Measurements from ENCODE around the gene DNAH6.

Gene DNAH6

DNA sequence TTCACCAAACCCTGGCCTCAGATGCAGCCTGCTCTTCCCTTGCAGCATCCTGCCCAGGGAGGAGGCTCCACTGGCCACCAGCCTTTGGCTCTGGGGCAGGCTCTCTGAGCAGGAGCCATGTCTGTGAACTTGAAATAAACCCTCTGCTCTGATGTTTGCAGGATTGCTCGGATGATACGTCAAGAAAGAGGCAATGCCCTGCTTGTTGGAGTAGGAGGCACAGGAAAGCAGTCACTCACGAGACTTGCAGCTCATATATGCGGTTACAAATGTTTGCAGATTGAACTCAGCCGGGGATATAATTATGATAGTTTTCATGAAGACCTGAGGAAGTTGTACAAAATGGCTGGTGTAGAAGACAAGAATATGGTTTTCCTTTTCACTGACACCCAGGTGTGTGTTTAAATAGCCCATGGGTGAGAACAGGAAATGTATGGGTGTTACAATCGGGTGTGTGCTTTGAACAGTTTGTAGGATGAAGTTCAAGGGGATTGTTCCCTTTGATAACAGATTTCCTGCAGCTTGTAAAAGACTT lies 177.9 kb downstream of the DNAH6 start:
- no peak for DNase-seq

DNA sequence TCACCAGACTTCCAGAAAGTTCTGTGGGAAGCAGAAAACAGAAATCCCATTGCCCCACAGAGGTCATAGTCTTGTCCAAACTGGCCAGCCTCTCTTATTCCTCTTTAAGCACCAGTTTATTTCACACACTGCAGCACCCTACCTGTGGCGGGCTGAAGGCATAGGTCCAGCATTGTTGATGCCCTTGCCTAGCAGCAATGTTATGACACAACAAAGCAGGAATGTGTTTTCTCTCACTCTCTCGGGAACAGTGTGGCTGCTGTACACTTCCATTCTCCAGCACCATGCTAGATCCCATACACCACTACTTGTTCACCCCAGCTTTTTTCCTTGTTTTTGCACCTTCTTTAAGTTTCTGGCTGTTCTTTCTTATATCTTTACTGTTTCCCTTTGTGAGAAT lies 181.6 kb downstream of the DNAH6 start:
- DNase-seq, result no peak

DNA sequence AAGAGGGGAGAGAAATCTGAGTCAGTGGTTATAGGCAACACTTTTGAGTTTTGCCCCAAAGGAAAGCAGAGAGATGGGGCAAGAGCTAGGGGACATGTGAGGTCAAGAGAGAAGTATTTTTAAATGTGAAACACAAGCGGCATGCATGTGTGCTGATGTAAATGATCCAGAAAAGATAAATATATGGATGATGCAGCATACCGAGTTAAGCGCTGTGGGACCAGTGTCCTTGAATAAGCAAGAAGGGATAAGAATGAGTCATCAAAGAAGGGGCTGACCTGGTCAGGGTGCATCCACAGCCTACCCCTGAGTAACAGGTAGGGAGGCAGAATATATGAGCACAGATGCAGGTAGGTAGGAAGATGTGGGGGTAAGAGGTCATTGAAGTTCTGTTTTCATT lies 183.7 kb downstream of the DNAH6 start:
- no peak for DNase-seq

- DNase-seq, result no peak
Observed at GRCh38 chr2:84701880-84702279, 185.6 kb downstream of the DNAH6 start.

DNA sequence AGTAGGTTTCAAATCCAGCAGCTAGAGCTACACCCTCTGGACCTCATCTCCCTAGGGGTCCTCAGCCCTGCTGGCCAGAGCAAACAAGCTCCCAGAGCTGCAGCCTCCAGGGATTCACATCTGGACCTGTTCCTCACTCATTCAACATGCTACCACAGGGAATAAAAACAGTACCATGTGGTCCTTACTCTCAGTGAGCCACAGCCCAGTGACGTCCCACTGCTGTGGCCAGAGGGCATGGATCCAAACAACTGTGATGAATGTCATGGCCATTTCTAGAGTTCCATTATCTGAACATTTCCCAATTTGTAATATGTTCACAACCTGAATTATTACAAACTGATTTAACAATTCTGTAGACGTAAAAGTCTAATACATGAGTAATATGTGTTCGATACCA lies 186.6 kb downstream of the DNAH6 start:
- no peak for DNase-seq

DNA sequence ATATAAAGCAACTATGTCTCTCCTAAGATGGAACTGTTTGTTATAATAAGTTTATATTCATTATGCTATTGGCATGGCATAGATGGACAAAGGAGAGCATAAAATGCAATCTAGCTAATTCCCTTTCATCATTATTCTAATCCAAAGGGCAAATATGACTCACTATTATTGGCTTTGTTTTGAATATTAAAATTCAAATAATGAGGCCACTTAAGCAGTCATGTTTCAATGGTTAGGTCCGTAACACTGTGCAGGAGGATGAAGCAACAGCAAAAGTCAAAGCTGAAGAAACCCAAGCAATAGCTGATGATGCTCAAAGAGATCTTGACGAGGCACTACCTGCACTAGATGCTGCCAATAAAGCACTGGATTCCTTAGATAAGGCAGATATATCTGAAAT lies 187.5 kb downstream of the DNAH6 start:
- no peak for DNase-seq

GRCh38 chr2:84704505-84705244 lies 188.4 kb downstream of the DNAH6 start:
- no peak for DNase-seq

DNA sequence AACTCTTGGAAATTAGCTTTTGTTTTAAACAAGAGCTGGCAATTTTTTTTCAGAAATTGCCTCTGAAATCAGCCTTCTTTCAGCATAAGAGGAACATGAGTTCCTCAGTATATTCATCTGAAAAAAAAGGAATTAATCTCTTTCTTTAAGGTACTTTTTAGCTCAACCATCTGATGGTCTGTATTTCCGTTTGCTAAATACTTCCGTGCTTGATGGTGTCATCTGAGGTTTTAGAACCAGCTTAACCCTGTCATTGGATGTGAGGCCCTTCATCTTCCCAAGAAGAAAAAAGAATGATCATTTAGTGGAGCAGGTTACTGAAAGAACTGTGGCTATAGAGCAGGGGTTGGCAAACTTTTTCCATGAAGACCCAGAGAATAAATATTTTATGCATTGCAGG lies 189.6 kb downstream of the DNAH6 start:
- DNase-seq, result no peak

- DNase-seq, result no peak
Observed at GRCh38 chr2:84708442-84708841, 192.1 kb downstream of the DNAH6 start.

DNA sequence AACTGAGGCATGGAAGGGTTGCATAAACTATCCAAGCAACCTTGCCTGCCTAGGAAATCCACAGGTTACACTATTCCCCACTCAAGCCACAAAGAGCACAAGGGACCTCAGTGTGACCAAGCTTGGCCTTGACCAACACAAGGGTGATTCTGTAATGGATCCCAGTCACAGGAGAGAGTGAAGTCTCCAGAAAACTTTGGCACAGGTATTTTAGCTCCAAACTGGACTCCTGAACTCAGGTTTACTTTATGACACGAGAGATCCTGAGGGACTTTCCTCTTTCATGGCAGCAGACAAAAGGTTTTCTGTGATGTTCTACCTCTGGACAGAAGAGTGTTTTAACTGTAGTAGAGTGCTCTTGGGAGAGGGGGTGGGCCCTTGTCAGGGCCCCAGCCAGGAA lies 195.4 kb downstream of the DNAH6 start:
- no peak for DNase-seq

DNA sequence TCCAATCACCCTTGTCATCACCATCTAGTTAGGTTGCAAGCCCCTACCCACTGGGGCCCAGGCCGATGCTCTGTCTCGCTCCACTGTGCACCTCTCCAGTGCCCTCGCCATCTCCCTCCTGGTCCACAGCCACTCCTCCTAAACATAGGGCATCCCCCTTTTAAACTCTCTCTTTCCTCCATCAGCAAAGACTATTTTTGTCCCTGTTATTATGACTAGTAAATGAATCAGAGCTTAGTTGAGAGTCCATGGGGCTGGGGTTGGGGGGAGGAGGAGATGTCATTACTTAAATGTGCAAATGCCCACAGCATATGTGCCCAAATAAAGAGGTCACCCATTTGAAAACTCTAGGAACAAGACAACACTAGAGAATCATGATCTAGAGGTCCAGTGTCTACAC lies 197.1 kb downstream of the DNAH6 start:
- no peak for DNase-seq

GRCh38 chr2:84716564-84716963 lies 200.3 kb downstream of the DNAH6 start:
- no peak for DNase-seq

DNA sequence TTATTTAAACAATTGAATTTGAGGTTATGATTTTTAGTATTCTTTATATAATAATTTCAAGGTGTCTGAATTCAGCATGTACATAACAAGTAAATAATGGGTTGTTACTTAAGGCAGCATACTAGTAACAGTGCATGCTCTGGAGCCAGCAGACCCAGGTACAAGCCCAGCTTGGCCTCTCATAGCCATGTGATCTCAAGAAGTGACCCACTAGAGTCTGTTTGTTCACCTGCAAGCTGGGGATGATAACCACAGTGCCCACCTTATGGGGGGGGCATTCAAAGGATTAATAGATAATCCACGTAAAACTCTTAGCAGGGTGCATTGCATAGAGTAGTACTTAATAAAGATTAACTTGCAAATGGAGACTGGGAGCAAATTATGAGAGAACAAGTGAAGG lies 201.0 kb downstream of the DNAH6 start:
- DNase-seq, result no peak

DNA sequence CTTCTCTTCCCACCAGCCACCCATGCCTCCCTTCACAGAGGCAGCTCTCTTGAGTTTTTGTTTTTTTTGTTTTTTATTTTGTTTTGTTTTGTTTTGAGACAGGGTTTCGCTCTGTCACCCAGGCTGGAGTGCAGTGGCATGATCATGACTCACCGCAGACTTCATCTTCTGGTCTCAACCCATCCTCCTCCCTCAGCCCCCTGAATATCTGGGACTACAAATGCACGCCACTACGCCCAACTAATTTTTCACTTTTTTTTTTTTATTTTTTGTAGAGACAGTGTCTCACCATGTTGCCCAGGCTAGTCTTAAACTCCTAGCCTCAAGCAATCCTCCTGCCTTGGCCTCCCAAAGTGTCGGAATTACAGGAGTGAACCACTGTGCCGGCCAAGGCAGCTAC lies 203.1 kb downstream of the DNAH6 start:
- DNase-seq, result no peak

DNA sequence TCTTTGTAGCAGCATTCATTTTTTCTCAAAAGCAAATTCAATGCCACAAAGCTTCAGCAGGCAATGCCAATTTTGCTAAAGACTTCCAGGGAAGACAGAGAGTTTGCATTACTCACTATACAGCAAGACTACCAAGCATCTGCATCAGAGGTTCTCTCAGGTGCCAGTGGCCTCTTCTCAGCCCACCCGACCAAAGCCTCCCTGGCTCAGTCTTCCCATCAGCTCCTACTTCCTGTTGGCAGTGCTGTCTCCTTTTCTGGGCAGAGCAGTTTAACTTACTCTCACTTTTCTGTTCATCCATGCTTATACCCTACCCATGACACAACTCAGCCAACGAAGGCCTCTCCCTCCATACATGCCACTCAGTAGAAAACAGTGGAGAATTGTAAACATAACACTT lies 207.5 kb downstream of the DNAH6 start:
- peak in 1 of 51 donors; percentile 12 for DNase-seq

- no peak for DNase-seq
Observed at GRCh38 chr2:84725717-84726116, 209.4 kb downstream of the DNAH6 start.

DNA sequence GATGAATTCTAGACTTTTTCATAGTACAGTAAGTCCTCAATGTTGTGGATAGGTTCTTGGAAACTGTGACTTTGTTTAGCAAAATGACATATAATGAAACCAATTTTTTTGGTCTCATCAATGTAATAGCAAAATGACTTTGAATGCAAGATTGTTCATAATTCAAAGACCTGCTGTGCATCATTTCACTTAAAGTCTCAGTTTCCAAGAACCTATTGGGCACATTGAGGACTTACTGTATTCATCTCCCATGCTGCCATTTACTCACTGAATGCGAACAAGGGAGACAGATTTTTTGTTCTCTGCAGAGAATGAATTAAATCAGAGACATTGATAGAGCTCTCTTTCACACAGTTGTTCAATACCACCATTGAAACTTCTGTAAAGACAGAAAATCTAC lies 211.0 kb downstream of the DNAH6 start:
- DNase-seq, result no peak

- no peak for DNase-seq
Observed at GRCh38 chr2:84729224-84729623, 212.9 kb downstream of the DNAH6 start.

DNA sequence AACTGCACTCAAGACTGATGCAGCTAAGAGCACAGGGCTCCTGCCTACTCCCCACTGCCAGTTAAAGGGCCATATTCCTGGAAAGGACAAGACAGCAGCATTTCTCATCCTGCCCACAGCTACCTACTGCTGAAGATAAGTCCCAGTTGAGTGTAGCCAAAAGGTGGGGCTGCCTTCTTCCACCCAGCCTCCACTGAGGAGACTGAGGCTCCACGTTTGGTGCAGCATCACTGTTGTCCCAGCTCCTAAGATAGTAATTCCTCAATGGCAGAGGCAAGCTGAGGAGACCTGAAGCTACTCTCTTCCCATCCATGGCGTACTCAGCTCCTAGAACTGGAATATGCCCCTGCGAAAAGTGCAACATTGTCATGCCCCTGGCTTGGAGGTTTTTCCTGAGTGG lies 214.9 kb downstream of the DNAH6 start:
- no peak for DNase-seq

GRCh38 chr2:84732897-84733778 lies 216.8 kb downstream of the DNAH6 start:
- no peak for DNase-seq

DNA sequence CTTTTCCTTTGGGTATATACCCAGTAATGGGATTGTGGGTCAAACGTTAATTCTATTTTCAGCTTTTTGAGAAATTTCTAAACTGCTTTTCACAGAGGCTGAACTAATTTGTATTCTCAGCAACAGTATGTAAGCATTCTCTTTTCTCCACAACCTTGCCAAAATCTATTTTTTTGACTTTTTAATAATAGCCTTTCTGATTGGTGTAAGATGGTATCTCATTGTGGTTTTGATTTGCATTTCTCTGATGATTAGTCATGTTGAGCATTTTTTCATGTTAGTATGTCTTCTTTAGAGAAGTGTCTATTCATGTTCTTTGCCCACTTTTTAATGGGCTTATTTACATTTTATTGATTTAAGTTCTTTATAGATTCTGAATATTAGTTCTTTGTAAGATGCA lies 219.1 kb downstream of the DNAH6 start:
- no peak for DNase-seq

GRCh38 chr2:84741182-84741822 lies 225.0 kb downstream of the DNAH6 start:
- no peak for DNase-seq

Data from hypothalamus (tissue), 51 donors.